ENCODE measurements around the gene RAB44.
"Not testable (repeated sequence)": the region's sequence is repeated elsewhere in the genome, so short reads cannot be mapped to it uniquely, and the experiment has no call there.

RAB44 gene

DNA sequence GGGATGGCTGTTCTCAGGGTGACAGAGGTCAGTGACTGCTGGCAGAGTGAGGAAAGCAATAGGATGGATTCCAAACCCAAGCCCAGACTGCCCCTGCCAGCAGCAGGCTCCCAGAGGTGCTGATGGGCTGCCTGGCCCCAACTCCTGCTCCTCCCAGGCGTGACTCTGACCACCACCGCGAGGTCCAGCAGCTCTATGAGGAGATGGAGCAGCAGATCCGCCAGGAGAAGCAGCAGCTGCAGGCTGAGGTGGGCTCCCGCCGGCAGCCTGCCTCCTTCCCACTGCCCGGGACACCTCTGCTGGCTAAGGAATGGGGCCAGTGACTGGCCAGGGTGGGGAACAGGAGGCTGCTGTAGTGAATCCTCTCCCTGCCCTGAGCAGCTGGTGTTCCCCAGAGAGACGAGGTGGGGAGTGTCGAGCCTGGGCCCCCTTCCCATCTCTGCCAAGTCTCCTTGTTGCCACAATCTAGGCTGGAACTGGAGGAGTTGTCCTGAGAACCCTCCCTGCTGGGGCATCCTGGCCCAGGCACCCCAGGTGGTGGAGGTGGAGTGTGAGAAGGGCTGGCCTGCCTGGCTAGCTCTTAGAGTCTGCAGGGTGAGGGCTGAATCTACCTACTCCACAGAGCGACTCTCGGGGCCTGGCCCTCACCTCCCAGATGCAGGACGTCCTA is 20.4 kb downstream of the RAB44 start:
- Histone ChIP-seq H3K4me1 (no peaks in the 10 kb centered on the region), H3K4me3 (no peak overlapping the region), H3K9me3 (no peaks in the 10 kb centered on the region), H3K27me3 (ENCODE audit: low read depth) (no peaks in the 10 kb centered on the region), H3K36me3 (replicated peaks) (no peaks in the 10 kb centered on the region)
- in situ Hi-C loops (cut with MboI; ENCODE audit: low sequenced_read_pairs): loop anchor here (25.0 kb wide), 1 partner anchor 106 kb away; no protein-coding TSS in a partner anchor
- DNase-seq (ENCODE audit: low spot score in 2 of 2): no peak

DNA sequence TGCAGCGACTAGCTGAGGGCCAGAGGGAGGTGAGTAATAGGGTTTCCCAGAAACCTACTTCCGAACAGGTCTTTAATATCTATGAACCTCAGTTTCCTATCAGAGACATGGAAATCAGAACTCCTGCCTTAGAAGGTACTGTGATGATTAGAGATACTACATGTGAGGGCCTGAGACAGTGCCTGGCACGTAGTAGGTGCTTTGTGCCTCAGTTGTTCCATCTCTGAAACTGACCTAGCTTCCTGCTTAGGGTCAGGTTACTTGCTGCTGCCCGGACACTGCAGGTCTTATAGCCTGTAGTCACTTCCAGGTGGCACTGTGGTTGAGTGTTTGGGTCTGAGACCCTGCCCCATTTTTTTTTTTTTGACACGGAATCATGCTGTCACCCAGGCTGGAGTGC is 20.9 kb downstream of the RAB44 start:
- no peaks in the 10 kb centered on the region for H3K36me3 ChIP-seq (replicated peaks)
- in situ Hi-C loops (cut with MboI; ENCODE audit: low sequenced_read_pairs): loop anchor here (25.0 kb wide), 1 partner anchor 106 kb away; no protein-coding TSS in a partner anchor

DNA sequence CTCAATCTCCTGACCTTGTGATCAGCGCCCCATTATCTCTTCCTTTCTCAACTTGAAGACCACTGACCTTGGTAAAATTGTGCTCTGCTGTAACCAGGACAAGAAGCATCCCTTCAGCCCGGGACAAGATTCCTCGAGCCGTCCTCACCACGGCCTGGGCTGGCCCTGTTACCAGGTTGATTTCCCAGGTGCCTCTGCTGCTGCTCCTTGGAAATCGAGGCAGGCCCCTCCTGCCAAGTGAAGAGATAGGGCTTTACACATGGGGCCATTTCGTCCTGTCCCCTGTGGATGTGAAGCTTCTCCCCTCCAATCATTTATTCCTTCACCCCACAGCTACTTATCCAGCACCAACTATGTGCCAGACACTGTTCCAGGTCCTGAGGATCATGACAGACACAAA is 21.5 kb downstream of the RAB44 start:
- DNase-seq (ENCODE audit: low spot score in 2 of 2): no peak
- in situ Hi-C loops (cut with MboI; ENCODE audit: low sequenced_read_pairs): loop anchor here (25.0 kb wide), 1 partner anchor 107 kb away; no protein-coding TSS in a partner anchor
- no peaks in the 10 kb centered on the region for H3K27me3 ChIP-seq (ENCODE audit: low read depth)
- H3K4me3 ChIP-seq: no peak overlapping the region
- H3K4me1 ChIP-seq: no peaks in the 10 kb centered on the region
- H3K9me3 ChIP-seq: no peaks in the 10 kb centered on the region
- H3K36me3 ChIP-seq (replicated peaks): no peaks in the 10 kb centered on the region

More for the DNA sequence above, 20.9 kb downstream of the RAB44 start:
- Histone ChIP-seq H3K4me1 (no peaks in the 10 kb centered on the region), H3K4me3 (no peak overlapping the region), H3K27me3 (ENCODE audit: low read depth) (no peaks in the 10 kb centered on the region), H3K9me3 (no peaks in the 10 kb centered on the region)
- no peak for DNase-seq (ENCODE audit: low spot score in 2 of 2)

GRCh38 chr6:36720251-36721141 is 22.9 kb downstream of the RAB44 start:
- no peak overlapping the region for H3K4me3 ChIP-seq
- H3K36me3 ChIP-seq (replicated peaks): no peaks in the 10 kb centered on the region
- in situ Hi-C loops (cut with MboI; ENCODE audit: low sequenced_read_pairs): loop anchor here (25.0 kb wide), 1 partner anchor 108 kb away; no protein-coding TSS in a partner anchor
- no peaks in the 10 kb centered on the region for H3K9me3 ChIP-seq
- DNase-seq (ENCODE audit: low spot score in 2 of 2): no peak
- H3K27me3 ChIP-seq (ENCODE audit: low read depth): no peaks in the 10 kb centered on the region
- peaks cover 3% of the 10 kb centered on the region; the same call in 1 of the 2 replicates for H3K4me1 ChIP-seq

- Histone ChIP-seq H3K36me3 (replicated peaks) (no peaks in the 10 kb centered on the region), H3K9me3 (no peaks in the 10 kb centered on the region), H3K27me3 (ENCODE audit: low read depth) (no peaks in the 10 kb centered on the region), H3K4me3 (no peak overlapping the region), H3K4me1 (peaks cover 3% of the 10 kb centered on the region; the same call in 1 of the 2 replicates)
- DNase-seq (ENCODE audit: low spot score in 2 of 2): no peak
- in situ Hi-C loops (cut with MboI; ENCODE audit: low sequenced_read_pairs): loop anchor here (25.0 kb wide), 1 partner anchor 109 kb away; no protein-coding TSS in a partner anchor
Observed at GRCh38 chr6:36721369-36722140, 23.9 kb downstream of the RAB44 start.

- no peaks in the 10 kb centered on the region for H3K27me3 ChIP-seq (ENCODE audit: low read depth)
- DNase-seq (ENCODE audit: low spot score in 2 of 2): no peak
- in situ Hi-C loops (cut with MboI; ENCODE audit: low sequenced_read_pairs): loop anchor here (25.0 kb wide), 1 partner anchor 110 kb away; no protein-coding TSS in a partner anchor
- H3K36me3 ChIP-seq (replicated peaks): no peaks in the 10 kb centered on the region
- H3K9me3 ChIP-seq: no peaks in the 10 kb centered on the region
- H3K4me1 ChIP-seq: peaks cover 3% of the 10 kb centered on the region; the same call in 1 of the 2 replicates
- H3K4me3 ChIP-seq: no peak overlapping the region
Observed at GRCh38 chr6:36722365-36722764, 24.7 kb downstream of the RAB44 start.

DNA sequence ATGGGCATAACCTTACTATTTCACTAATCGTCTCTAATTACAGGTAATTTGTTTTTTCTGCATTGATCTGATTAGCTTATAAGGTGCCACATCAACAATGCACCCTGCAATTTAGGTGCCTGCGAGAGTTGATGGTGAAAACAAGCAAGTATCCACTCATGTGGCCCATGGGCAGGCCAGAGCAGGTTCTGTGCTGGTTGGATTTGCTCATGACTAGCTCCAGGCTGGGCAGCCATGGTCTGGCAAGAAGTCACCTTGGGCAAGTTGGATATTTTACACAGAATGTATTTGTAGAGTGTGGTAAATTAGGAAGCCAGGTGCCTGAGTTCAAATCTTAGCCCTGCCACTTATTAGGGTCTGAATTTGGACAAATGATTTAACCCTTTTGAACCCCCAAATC is 25.3 kb downstream of the RAB44 start:
- H3K4me1 ChIP-seq: peaks cover 3% of the 10 kb centered on the region; the same call in 1 of the 2 replicates
- in situ Hi-C loops (cut with MboI; ENCODE audit: low sequenced_read_pairs): loop anchor here (25.0 kb wide), 1 partner anchor 111 kb away; no protein-coding TSS in a partner anchor
- H3K4me3 ChIP-seq: no peak overlapping the region
- H3K36me3 ChIP-seq (replicated peaks): no peaks in the 10 kb centered on the region
- no peaks in the 10 kb centered on the region for H3K27me3 ChIP-seq (ENCODE audit: low read depth)
- DNase-seq (ENCODE audit: low spot score in 2 of 2): no peak
- H3K9me3 ChIP-seq: no peaks in the 10 kb centered on the region

GRCh38 chr6:36723992-36724391 is 26.4 kb downstream of the RAB44 start:
- in situ Hi-C loops (cut with MboI; ENCODE audit: low sequenced_read_pairs): loop anchor here (25.0 kb wide), 1 partner anchor 112 kb away; no protein-coding TSS in a partner anchor

GRCh38 chr6:36724514-36725390 is 27.1 kb downstream of the RAB44 start:
- Histone ChIP-seq H3K4me3 (no peak overlapping the region), H3K9me3 (no peaks in the 10 kb centered on the region), H3K4me1 (peaks cover 5% of the 10 kb centered on the region), H3K36me3 (replicated peaks) (no peaks in the 10 kb centered on the region), H3K27me3 (ENCODE audit: low read depth) (no peaks in the 10 kb centered on the region)
- in situ Hi-C loops (cut with MboI; ENCODE audit: low sequenced_read_pairs): loop anchor here (25.0 kb wide), 1 partner anchor 112 kb away; no protein-coding TSS in a partner anchor
- DNase-seq (ENCODE audit: low spot score in 2 of 2): peak; percentile 48 to 84

More at GRCh38 chr6:36723992-36724391, 26.4 kb downstream of the RAB44 start:
- not testable (repeated sequence) for H3K36me3 ChIP-seq (replicated peaks); DNase-seq (ENCODE audit: low spot score in 2 of 2); H3K27me3 ChIP-seq (ENCODE audit: low read depth); H3K9me3 ChIP-seq; H3K4me3 ChIP-seq; H3K4me1 ChIP-seq

DNA sequence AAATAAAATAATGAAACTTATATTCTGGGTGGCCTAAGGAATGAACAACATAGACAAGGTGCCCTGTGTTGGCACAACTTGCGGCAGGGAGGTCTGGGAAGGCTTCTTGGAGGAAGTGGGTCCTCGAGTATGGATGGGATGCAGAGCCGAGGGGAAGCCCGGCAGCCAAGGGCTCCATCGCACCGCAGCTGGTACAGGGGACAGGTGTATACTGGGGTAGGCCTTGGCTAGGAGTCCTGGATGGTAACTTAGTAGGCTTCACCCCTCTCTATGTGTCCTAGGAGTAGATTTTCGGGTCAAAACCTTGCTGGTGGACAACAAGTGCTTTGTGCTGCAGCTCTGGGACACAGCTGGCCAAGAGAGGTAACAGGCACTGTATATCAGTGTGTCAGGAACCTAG is 28.0 kb downstream of the RAB44 start:
- DNase-seq (ENCODE audit: low spot score in 2 of 2): no peak
- no peaks in the 10 kb centered on the region for H3K36me3 ChIP-seq (replicated peaks)
- in situ Hi-C loops (cut with MboI; ENCODE audit: low sequenced_read_pairs): no loop called here
- H3K27me3 ChIP-seq (ENCODE audit: low read depth): no peaks in the 10 kb centered on the region
- peaks cover 5% of the 10 kb centered on the region for H3K4me1 ChIP-seq
- no peaks in the 10 kb centered on the region for H3K9me3 ChIP-seq
- no peak overlapping the region for H3K4me3 ChIP-seq

DNA sequence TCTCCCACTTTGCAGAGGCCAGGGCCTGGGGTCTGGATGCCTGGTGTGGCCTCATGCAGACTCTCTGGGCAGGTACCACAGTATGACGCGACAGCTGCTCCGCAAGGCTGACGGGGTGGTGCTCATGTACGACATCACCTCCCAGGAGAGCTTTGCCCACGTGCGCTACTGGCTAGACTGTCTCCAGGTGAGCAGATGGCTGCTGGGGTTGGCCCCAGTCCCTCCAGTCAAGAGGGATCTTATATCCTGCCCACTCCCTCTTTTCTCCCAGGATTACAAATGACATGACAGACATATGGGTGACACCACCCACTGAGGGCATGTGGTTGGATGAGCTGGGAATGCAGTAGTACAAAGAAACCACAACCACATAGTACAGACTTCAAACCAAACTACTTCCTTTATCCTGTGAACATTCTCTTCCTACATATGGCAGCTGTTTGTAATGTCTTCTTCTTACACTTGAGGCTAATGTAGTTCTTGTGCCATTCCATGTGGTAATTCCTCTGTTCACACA is 29.9 kb downstream of the RAB44 start:
- Histone ChIP-seq H3K4me1 (peaks cover 5% of the 10 kb centered on the region), H3K4me3 (no peak overlapping the region), H3K36me3 (replicated peaks) (no peaks in the 10 kb centered on the region), H3K9me3 (no peaks in the 10 kb centered on the region), H3K27me3 (ENCODE audit: low read depth) (no peaks in the 10 kb centered on the region)
- in situ Hi-C loops (cut with MboI; ENCODE audit: low sequenced_read_pairs): no loop called here
- no peak for DNase-seq (ENCODE audit: low spot score in 2 of 2)

All from HAP-1 (cell line).